Fibroblast of skin of back (primary cell): Measurements from ENCODE around the gene INPP4B.
"Not testable (repeated sequence)": the region's sequence is repeated elsewhere in the genome, so short reads cannot be mapped to it uniquely, and the experiment has no call there.

Experiments
- DNase-seq: peaks from one replicate; pipeline ENCODE4 v3.0.0-alpha.2; 2013

INPP4B gene

DNA sequence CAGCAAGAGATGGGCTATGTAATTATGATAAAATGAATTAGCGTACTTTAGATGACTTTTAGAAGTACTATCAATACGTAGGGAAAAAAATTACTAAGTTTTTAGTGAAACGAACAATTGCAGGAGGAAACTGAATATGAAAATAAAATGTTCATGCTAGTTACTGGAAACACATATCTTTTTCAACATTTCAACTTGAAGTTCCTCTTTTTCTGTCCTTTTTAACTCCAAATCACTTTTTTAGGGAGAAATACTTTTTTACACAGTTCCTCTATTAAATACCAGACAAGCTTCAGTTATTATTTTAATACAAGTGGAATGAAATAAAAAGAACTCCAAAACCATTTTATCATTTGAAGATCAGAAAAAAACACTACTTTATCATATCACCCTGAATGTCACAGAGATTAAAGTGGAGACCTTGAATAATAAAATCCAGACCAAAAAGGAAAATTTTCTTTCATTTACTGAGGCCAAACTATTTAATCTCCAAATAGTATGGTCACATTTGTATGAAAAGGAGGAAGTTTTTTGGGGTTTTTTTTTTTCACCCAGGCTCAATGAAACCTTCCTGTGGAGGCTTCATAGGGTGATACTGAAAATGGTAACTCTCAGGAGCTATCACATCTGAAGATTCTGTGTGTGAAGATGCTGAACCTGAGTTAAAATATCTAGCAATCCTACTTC is 306.2 kb downstream of the INPP4B start:
- DNase-seq: no peak

DNA sequence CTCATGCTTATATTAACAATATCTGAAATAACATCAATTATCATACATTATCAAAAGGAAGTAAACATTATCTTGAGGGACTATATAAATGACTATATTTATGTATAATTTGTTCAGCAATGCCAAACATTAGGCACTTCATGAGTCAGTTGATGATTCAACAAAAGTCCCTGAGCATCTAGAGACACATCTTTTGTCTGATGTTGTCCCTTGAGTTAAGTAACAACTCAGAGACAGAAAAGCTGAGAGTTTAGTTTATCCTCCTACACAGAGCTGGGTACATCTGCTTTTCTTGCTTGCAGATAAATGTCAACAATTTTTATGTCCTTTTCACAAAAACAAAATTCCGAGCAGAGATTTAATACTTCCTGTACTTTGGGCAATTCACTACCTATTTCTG is 311.1 kb downstream of the INPP4B start:
- peak; percentile 27 for DNase-seq

DNA sequence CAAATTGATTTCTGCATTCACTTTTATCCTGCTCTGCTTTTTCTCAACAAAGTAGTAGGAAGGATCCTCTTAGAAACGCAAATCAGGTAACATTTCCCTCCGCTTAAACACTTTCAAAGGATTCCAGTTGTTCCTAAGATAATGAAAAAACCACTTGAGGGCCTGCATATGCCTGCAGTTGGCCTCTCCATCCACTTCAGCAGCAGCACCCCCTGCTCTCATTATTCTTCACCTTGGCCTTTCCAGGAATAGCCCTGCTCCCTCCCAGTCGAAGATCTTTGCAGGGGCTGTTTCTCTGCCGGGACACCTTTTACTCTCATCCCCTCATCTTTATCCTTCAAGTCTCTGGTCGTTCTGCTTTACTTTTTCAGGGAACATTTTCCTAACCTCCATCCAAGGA is 314.0 kb downstream of the INPP4B start:
- DNase-seq: no peak

DNA sequence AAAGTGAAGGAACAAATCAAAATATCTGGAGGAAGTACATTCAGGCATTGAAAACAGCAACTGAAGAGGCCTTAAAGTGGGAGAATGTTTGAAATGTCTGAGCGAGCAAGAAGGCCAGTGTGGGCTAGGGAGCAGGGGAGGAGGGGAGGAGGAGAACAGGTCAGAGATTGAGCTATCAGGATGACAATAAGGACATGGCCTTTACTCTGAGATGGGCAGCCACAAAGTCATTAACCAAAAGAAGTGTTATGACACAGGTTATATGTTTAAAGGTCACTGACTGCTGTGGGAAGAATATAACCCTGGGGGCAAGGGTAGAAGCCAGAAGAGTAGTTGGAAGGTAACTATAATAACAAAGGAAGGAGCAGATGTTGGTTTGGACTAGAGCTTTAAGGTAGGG is 315.4 kb downstream of the INPP4B start:
- DNase-seq: no peak

DNA sequence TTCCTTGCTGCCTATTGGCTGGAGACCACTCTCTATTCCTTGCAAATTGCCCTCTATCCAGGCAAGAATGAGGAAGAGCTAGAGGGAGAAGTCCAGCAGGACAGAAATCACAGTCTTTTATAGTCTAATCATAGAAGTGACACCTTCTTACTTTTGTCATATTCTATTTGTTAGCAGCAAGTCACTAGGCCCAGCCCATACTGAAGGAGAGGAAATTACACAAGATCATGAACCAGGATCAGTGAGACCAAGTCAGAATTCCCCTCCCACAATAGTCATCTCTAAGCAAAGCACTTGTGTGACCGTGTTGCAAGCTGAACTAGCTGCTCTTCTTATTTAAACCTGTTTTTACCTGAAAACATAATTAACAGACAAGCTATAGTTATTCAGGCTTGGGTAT is 317.7 kb downstream of the INPP4B start:
- no peak for DNase-seq

DNA sequence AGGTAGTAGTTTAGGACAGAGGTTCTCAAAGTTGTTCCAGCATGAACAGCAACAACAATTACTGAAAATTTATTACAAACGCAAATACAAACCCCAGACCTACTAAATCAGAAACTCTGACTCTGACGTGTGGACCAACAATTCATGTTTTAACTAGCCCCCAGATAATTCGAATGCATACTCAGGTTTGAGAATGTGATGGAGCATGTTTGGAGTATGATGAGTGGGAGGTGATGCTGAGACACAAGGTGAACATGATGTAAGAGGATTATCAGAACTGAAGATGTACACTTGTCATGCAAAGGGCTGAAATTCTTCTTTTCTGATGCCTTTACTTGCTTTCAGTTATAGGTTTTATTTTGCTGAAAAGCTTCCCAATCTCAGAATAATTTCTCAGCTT is 323.0 kb downstream of the INPP4B start:
- DNase-seq: no peak

DNA sequence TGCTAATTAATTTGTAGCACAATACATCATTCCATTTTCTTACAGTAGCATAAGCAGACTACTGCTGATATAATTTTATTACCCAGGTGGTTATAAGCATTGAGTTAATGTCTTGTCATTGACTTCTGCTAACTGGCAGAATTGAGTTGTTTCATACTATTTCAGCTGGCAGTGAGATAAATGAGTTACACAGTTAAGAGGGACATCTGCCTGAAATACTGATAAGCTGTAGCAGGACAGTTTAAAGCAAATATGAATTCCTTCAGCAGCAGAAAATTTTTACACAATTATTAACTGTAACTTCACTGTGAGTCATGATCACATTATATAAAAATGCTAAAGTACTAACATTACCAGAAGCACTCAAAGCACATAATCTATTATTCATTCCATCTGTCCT is 326.8 kb downstream of the INPP4B start:
- DNase-seq: no peak

DNA sequence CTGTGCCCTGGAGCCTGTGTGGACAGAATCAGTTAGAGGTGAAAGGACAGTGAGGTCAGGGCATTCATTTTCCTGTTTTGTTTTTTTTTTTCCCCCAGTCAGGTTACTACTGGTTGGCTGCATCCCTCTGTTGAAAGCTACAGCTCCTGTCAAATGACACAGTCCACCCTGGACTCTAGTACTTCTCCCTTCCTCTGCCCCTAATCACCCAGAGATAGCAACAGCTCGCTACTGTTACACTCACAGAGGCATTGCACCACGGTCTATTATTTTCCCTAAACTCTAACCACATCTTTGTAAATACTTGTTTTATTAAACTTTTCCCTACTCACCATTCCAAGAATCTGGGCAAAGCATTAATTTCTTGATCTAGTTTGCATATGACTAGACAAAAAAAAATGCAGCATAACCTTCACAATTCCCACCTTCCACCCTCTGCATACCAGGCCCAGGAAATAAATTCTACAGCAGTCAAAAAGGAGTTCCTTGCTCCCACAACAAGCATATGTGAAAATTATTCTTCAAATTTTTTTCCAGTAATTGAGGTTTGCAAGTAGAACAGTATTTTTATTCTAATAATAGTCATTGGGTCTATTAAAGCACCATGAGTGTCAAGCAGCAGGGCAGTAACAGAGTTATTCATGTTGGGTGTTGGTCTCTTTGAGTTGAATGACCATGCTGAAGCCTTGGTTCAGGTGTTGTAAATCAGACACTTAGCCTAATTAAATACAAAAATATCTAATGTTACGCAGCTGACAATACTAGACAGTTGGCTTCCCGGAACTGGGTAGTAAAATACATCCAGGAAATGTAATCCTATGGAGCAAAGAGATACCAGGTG is 329.2 kb downstream of the INPP4B start:
- DNase-seq: peak; percentile 5

DNA sequence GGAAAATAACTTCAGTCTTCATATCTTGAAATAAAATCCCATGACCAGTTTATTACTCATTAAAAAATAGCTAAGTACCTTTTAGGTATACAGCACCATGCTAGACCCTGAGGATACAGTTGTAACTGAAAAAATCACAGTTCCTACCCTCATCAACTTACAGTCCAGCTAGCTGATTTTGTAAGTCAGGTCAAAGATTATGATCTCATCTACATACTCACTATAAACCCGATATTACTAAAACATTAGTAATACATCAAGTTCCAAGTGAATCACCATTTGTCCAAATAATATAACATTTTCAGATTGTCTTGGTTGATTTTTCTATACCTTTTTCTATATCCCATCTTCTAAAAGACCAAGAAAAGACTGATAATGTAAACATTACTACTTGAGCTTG is 333.9 kb downstream of the INPP4B start:
- no peak for DNase-seq

DNA sequence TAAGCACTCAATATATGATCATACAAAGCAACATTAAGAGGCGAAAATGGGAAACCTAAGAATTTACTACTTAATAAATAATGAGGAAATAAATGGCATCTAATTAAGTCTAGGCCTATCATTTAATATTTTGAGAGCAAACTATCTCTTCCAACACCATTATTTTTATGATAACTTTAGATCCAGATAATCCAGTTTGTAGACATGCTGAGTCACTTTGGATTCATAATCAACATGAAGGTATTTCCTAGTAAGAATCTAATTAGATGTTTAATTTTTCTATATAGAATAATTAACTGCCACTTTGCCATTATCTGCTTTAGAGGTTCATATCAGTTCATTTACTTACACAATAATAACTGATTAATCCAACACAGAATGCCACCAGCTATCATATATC is 336.2 kb downstream of the INPP4B start:
- no peak for DNase-seq

DNA sequence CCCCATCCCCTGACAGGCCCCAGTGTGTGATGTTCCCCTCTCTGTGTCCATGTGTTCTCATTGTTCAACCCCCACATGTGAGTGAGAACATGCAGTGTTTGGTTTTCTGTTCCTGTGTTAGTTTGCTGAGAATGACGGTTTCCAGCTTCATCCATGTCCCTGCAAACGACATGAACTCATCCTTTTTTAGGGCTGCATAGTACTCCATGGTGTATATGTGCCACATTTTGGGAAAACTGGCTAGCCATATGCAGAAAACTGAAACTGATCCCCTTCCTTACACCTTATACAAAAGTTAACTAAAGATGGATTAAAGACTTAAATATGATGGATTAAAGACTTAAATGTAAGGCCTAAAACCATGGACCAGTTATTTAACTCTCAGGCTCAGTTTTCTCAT is 336.7 kb downstream of the INPP4B start:
- not testable (repeated sequence) for DNase-seq

DNA sequence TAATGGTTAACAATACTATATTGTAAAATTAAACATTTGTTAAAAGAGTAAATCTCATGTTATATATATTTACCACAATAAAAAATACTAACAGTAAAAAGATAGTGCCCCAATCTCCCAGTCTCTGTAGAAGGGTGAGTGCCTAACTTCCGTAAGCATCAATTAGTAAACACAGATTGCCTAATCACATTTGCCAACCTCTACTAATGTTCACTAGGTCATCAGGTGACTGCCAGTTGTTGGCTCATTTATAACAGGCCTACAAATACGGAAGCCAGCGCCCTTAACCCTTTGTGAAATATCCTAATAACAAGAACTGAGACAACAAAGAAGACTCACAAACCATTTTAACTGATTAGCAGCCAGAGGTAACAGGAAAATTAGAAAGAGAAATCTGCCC is 345.1 kb downstream of the INPP4B start:
- DNase-seq: no peak

DNA sequence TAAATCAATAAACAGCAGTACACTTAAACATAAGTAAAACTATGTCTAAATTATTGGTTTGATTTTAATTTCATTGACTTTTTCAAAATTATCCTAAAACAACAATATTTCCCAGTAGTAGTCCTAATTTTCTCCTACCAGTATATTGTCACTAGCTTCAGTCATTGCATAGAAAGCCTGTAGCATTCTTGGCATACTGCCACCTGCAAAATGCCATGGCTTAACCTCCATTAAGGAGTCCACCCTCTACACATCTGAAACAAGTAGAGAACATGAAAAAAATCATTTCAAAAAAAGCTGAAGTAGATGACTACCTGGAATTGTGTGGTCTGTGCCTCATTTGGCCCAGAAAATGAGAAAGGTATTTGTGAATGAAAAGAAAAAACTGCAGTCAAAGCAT is 348.5 kb downstream of the INPP4B start:
- DNase-seq: peak; percentile 24

DNA sequence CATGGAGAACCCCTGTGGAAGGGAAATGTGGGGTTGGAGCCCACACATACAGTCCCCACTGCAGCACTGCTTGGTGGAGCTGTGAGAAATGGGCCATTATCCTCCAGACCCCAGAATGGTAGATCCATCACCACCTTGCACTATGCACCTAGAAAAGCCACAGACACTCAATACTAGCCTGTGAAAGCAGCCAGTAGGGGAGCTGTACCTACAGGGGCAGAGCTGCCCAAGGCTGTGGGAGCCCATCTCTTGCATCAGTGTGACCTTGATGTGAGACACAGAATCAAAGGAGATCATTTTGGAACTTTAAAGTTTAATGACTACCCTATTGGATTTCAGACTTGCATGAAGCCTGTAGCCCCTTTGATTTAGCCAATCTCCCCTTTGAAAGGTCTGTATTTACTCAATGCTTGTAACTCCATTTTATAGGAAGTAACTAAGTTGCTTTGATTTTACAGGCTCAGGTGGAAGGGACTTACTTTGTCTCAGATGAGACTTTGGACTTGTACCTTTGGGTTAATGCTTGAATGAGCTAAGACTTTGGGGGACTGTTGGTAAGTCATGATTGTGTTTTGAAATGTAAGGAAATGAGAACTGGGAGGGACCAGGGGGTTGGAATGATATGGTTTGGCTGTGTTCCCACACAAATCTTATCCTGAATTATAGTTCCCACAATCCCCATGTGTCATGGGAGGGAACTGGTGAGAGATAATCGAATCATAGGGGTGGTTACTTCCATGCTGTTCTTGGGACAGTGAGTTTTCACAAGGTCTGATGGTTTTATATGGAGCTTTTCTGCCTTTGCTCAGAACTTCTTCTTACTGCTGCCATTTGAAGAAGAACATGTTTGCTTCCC is 352.6 kb downstream of the INPP4B start:
- DNase-seq: peak; percentile 37

DNA sequence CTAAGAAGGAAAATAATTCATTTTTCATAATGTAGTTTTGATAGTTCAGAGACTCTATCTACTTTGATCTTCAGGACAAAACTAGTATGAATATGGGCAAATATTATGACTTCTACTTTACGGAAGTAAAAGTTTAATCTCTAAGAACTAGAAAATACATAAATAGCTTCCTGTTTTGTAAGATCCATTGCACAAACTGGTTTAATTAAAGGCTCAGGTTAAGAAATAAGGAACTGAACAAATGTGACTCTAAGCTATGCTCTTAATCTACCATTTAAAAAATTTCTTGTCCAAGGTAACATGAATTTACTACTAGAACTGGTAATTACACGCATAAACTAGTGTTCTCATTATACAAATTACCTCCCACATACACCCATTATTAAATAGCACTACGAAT is 360.6 kb downstream of the INPP4B start:
- no peak for DNase-seq

DNA sequence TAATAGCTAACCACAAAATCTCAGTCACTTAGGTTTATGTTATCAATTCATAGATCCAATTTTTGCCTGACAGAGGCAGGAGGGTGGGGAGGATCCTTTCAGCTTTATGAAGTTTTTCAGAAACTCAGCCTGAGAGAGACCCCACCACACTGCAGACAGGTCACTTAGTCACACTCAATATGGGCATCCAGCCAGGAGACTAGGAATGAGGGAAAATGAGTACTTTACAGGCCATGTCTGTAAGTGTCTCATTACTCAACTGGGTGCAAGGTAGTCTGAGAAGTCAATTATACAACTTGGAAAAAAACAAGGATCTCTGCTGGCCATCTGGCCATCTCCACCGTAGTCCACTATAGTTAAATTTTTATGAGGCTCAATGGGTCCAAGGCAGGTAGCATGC is 365.9 kb downstream of the INPP4B start:
- peak; percentile 39 for DNase-seq

DNA sequence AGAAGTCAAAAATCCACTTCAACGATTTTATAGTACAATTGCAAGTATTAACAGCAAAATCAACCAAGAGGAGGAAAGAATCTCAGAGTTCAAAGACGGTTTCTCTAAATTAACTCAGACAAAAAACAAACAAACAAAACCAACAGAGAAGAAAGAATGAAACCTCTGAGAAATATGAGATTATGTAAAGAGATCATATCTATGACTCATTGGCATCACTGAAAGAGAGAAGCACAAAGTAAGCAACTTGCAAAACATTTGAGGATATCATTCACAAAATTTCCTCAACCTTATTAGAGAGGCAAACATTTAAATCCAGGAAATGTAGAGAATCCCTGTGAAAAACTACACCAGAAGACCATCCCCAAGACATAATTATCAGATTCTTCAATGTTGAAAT is 370.4 kb downstream of the INPP4B start:
- DNase-seq: peak; percentile 10

DNA sequence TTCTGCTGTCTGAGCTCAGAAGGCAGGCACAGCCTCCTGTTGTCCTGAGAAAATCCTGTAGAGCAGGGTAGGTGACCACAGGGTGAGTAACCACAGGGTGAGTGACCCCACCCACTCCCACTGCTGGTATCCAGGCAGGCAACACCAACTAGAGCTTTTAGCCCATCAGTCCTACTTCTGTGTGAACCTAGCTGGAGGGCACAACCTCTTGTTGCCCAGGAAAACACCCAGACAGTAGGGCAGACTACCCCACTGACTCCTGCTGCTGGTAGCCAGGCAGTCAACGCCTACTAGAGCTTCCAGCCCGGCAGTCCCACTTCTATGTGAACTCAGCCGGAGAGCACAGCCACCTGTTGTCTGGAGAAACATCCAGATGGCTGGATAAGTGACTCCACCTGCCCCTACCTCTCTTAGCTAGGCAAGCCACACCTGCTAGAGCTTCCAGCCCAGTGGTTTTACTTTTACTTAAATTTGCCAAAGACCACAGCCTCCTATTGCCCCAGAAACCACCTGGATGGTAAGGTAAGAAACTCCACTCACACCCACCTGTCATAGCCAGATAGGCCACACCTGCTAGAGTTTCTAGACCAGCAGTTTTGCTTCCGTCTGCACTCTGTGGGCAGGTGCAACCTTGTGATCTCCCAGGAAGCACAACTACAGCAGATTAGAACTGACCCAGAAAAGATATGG is 371.6 kb downstream of the INPP4B start:
- no peak for DNase-seq

DNA sequence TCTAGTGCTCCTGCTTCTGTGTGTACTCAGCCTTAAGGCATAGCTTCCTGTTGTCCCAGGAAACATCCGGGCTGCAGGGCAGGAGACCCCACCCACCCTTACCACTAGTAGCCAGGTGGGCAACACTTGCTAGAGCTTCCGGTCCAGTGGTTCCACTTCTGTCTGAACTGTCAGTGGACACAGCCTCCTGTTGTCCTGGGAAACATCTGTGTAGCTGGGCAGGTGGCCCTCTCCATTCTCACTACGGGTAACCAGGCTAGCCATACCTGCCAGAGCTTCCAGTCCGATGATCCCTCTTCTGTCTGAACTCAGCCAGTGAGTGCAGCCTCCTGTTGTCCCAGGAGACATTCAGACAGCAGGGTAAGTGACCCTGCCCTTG is 372.2 kb downstream of the INPP4B start:
- no peak for DNase-seq

DNA sequence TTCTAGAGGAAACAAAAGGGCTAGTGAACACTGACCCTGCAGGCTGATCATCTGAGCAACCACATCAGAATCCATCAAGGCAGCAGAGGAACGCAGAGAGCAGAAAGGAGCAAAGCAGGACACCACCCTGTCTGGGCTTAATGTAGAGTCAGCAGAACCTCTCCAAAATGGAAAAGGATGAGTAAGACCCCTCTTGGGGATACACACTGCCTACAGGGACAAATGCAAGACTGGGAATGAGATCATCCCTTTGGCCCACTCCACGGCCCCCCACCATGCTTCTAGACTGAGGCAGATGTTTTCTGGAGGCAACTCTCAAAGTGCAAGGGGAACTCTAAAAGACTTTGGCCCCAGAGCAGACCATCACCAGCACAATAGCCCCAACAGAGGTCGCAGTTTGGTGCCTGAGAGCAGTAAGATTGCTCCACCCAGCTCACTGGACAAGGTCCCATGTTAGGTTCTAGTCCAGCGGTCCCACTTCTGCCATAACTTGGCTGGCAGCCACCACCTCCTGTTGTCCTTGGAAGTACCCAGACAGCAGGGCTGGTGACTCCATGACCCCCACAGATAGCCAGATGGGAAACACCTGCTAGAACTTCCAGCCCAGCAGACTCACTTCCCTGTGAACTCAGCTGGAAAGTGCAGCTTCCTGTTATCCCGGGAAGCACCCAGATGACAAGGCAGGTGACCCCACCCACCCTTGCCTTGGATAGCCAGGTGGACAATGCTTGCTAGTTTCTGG is 372.7 kb downstream of the INPP4B start:
- DNase-seq: peak; percentile 8

DNA sequence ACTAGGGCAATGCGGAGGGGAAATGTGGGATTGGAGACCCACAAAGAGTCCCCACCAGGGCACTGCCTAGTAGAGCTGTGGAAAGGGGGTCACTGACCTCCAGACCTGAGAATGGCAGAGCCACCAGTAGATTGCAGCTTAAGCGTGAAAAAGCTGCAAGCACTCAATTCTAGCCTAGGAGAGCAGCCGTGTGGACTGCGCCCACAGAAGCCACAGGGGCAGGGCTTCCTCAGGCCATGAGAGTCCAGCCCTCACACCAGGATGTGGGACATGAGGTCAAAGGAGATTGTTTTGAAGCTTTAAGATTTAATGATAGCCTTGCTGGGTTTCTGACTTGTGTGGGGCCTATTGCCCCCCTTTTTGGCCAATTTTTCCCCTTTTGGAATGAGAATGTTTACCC is 379.0 kb downstream of the INPP4B start:
- no peak for DNase-seq

DNA sequence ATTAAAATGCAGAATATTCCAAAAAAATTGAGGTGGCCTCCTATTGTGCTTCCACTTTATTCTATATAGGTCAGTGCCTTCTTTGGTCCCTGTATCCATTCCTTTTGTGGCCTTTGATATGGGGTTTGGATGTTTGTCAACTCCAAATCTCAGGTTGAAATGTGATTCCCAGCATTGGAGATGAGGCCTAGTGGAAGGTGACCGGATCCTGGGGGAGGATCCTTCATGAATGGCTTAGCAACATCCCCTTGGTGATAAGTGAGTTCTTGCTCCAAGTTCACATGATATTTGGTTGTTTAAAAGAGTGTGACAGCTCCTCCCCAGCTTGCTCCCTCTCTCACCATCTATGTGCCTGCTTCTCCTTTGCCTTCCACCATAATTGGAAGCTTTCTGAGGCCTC is 380.6 kb downstream of the INPP4B start:
- DNase-seq: no peak
